Measurements from ENCODE around the gene PPM1J. TPM values are rescaled to one million over a fixed set of nuclear protein-coding genes. Genes with fewer than 3 reads are reported as not detected.

PPM1J gene
- total and polyA plus RNA-seq, 2 of the 13 experiments (the other 11 are each of a cell fraction or from before 2014, with no cell fraction given): 0.07 to 0.22 TPM

GRCh38 chr1:112718691-112719418 is 3.7 kb upstream of the PPM1J start (continued):
- TF ChIP-seq ZNF83 (CRISPR knock-in tag; IDR thresholded peaks at IDR 0.05; ENCODE audit: borderline replicate concordance) (no peak), CTCF (CRISPR knock-in tag; IDR thresholded peaks at IDR 0.05) (peak; percentile 90), NR2F1 (CRISPR knock-in tag; IDR thresholded peaks at IDR 0.05) (no peak), ZNF552 (CRISPR knock-in tag; IDR thresholded peaks at IDR 0.05; ENCODE audit: borderline replicate concordance) (no peak), ZNF687 (CRISPR knock-in tag; IDR thresholded peaks at IDR 0.05) (peak; percentile 49), CSRNP1 (CRISPR knock-in tag; IDR thresholded peaks at IDR 0.05) (no peak), GABPB1 (CRISPR knock-in tag; IDR thresholded peaks at IDR 0.05) (peak; percentile 62), CENPT (CRISPR knock-in tag; IDR thresholded peaks at IDR 0.05; ENCODE audit: low read depth) (0 out of 2 replicates have a peak, but pooled peaks have one; percentile 32), NONO (IDR thresholded peaks at IDR 0.05) (no peak), NONO (CRISPR knock-in tag; conservative IDR thresholded peaks at IDR 0.05) (0 out of 2 replicates have a peak, but pooled peaks have one; percentile 38), HIC2 (CRISPR knock-in tag; IDR thresholded peaks at IDR 0.05; ENCODE audit: low read depth) (peak; percentile 80)

Measured in HepG2 (cell line).